IMR-90 (cell line): Measurements from ENCODE around the gene AMACR. TPM values are rescaled to one million over a fixed set of nuclear protein-coding genes. Genes with fewer than 3 reads are reported as not detected.
A peak's percentile ranks its signal among the peaks of the same experiment; 100 is the strongest.

Experiments used
- ATAC-seq: fragments of 200-7000 bp; cut with Tn5 transposase; 2 replicates; pipeline ENCODE4 v1.9.1; 2020; ENCODE audit warnings: low read depth, mild to moderate bottlenecking, moderate library complexity
- BruUV-seq: library from RNA; stranded (reverse); fragments of 400-500 nt; replicated peaks from 2 replicates; lab custom pipeline; 2021; lab: Mats Ljungman, UMichigan
- CTCF ChIA-PET: fragments of 300-600 bp; formaldehyde crosslinking; extraction: SDS; loops from one replicate; lab custom pipeline; 2021; ENCODE audit warnings: antibody characterized with exemption; lab: Yijun Ruan, JAX
- POLR2A ChIA-PET: fragments of 300-600 bp; sonication (Branson Sonifier 250); formaldehyde crosslinking; loops from one replicate; lab custom pipeline; 2022; ENCODE audit warnings: antibody characterized with exemption; ENCODE audit not compliant: unreplicated experiment; lab: Charles Lee
- DNase-seq: peaks from one replicate; pipeline ENCODE4 v3.0.0; 2013
- H2AFZ ChIP-seq: replicated peaks from 2 replicates; pipeline ENCODE3; 2013; ENCODE audit warnings: low read length, mild to moderate bottlenecking; ENCODE audit not compliant: poor library complexity
- H2AK5ac ChIP-seq: 2 replicates; pipeline ENCODE4 v1.6.1; 2013; ENCODE audit warnings: low read depth, low read length, inconsistent platforms
- H2AK9ac ChIP-seq: replicated peaks from 2 replicates; pipeline ENCODE3; 2013; ENCODE audit warnings: mild to moderate bottlenecking, low read depth, low read length, moderate library complexity; ENCODE audit not compliant: poor library complexity
- H2BK120ac ChIP-seq: 2 replicates; pipeline ENCODE4 v1.6.1; 2013; ENCODE audit warnings: low read depth, low read length, inconsistent platforms
- H2BK15ac ChIP-seq: 3 replicates; pipeline ENCODE4 v1.6.1; 2013; ENCODE audit warnings: low read depth, low read length, inconsistent platforms
- H2BK20ac ChIP-seq: 2 replicates; pipeline ENCODE4 v1.6.1; 2013; ENCODE audit warnings: low read depth, mild to moderate bottlenecking, inconsistent platforms, low read length, moderate library complexity
- H2BK5ac ChIP-seq: 2 replicates; pipeline ENCODE4 v1.6.1; 2013; ENCODE audit warnings: mild to moderate bottlenecking, low read depth, low read length, inconsistent platforms; ENCODE audit not compliant: poor library complexity, severe bottlenecking
- H3K14ac ChIP-seq: replicated peaks from 2 replicates; pipeline ENCODE4 v1.6.1; 2013; ENCODE audit warnings: low read depth, low read length, inconsistent platforms
- H3K18ac ChIP-seq: 2 replicates; pipeline ENCODE4 v1.6.1; 2013; ENCODE audit warnings: low read depth, low read length, control low read depth
- H3K23ac ChIP-seq: 2 replicates; pipeline ENCODE4 v1.6.1; 2013; ENCODE audit warnings: low read depth, low read length, inconsistent platforms
- H3K27ac ChIP-seq: 2 replicates; pipeline ENCODE4 v1.5.1; 2013; ENCODE audit warnings: mild to moderate bottlenecking, control low read depth, low read length; ENCODE audit not compliant: insufficient read depth
- H3K27me3 ChIP-seq: 2 replicates; pipeline ENCODE4 v1.6.1; 2013; ENCODE audit warnings: low read length; ENCODE audit not compliant: control insufficient read depth, insufficient read depth
- H3K36me3 ChIP-seq: 2 replicates; pipeline ENCODE4 v1.6.1; 2013; ENCODE audit warnings: low read length, mixed read lengths; ENCODE audit not compliant: control insufficient read depth, insufficient read depth
- H3K4ac ChIP-seq: 2 replicates; pipeline ENCODE4 v1.6.1; 2013; ENCODE audit warnings: low read depth, low read length, inconsistent platforms
- H3K4me1 ChIP-seq: 2 replicates; pipeline ENCODE4 v1.6.1; 2013; ENCODE audit warnings: low read length, mixed read lengths; ENCODE audit not compliant: control insufficient read depth, insufficient read depth
- H3K4me2 ChIP-seq: 2 replicates; pipeline ENCODE4 v1.6.1; 2013; ENCODE audit warnings: low read depth, mild to moderate bottlenecking, control low read depth, low read length, moderate library complexity
- H3K4me3 ChIP-seq: 2 replicates; pipeline ENCODE4 v1.5.1; 2013; ENCODE audit warnings: low read depth, mild to moderate bottlenecking, control low read depth, low read length, moderate library complexity; ENCODE audit not compliant: insufficient read depth
- H3K56ac ChIP-seq: 2 replicates; pipeline ENCODE4 v1.6.1; 2013; ENCODE audit warnings: low read length, inconsistent platforms; ENCODE audit not compliant: insufficient read depth; ENCODE audit errors: extremely low read depth
- H3K79me1 ChIP-seq, 2 experiments: 2 replicates each; pipeline ENCODE4 v1.6.1; 2013; ENCODE audit warnings: low read length in 2 of 2, inconsistent platforms in 1 of 2, low read depth in 1 of 2
- H3K9ac ChIP-seq: 2 replicates; pipeline ENCODE4 v1.6.1; 2013; ENCODE audit warnings: low read depth, low read length, control low read depth
- H3K9me1 ChIP-seq: 2 replicates; pipeline ENCODE4 v1.6.1; 2013; ENCODE audit warnings: low read length, inconsistent platforms; ENCODE audit not compliant: insufficient read depth
- H3K9me3 ChIP-seq: 2 replicates; pipeline ENCODE4 v1.6.1; 2013; ENCODE audit warnings: low read length; ENCODE audit not compliant: control insufficient read depth, insufficient read depth
- H4K20me1 ChIP-seq: 2 replicates; pipeline ENCODE4 v1.6.1; 2013; ENCODE audit warnings: low read length, inconsistent platforms; ENCODE audit not compliant: insufficient read depth
- H4K5ac ChIP-seq: 2 replicates; pipeline ENCODE4 v1.6.1; 2013; ENCODE audit warnings: mild to moderate bottlenecking, low read depth, low read length, control low read depth
- H4K8ac ChIP-seq, 2 experiments: 2 replicates each; pipeline ENCODE4 v1.6.1; 2013; ENCODE audit warnings: low read depth in 2 of 2, low read length in 2 of 2, control low read depth in 1 of 2, inconsistent platforms in 1 of 2
- H4K91ac ChIP-seq: 2 replicates; pipeline ENCODE4 v1.6.1; 2013; ENCODE audit warnings: low read depth, low read length, inconsistent platforms; ENCODE audit not compliant: insufficient read depth
- BHLHE40 ChIP-seq: fragments of 150-350 bp; IDR thresholded peaks from 2 replicates; pipeline ENCODE4 v1.6.1; 2016; ENCODE audit warnings: mild to moderate bottlenecking, low read depth, low read length
- CEBPB ChIP-seq: IDR thresholded peaks from 2 replicates; pipeline ENCODE4 v1.6.1; 2012; ENCODE audit warnings: low read depth, low read length, improper control_type of control experiment
- ELK1 ChIP-seq: fragments of 150-350 bp; IDR thresholded peaks from 2 replicates; pipeline ENCODE4 v1.6.1; 2016; ENCODE audit warnings: low read depth, mild to moderate bottlenecking, low read length, moderate library complexity, borderline replicate concordance
- MAFK ChIP-seq: IDR thresholded peaks from 2 replicates; pipeline ENCODE4 v1.6.1; 2012; ENCODE audit warnings: low read depth, low read length, improper control_type of control experiment
- MAZ ChIP-seq: IDR thresholded peaks from 2 replicates; pipeline ENCODE4 v1.6.1; 2012; ENCODE audit warnings: low read depth, mild to moderate bottlenecking, low read length, improper control_type of control experiment, moderate library complexity, borderline replicate concordance
- MXI1 ChIP-seq: IDR thresholded peaks from 2 replicates; pipeline ENCODE4 v1.6.1; 2012; ENCODE audit warnings: low read depth, mild to moderate bottlenecking, low read length, moderate library complexity, borderline replicate concordance
- NFE2L2 ChIP-seq: fragments of 150-350 bp; IDR thresholded peaks from 2 replicates; pipeline ENCODE4 v1.6.1; 2016; ENCODE audit warnings: low read depth, mild to moderate bottlenecking, low read length
- RAD21 ChIP-seq: IDR thresholded peaks from 2 replicates; pipeline ENCODE4 v1.6.1; 2012; ENCODE audit warnings: low read length, improper control_type of control experiment
- WGBS, 2 experiments: methylation state at CpG; one replicate each; pipeline versions ENCODE4 v1.1.5 to v1.1.7; 2013; ENCODE audit warnings: missing lambda C conversion rate in 2 of 2; ENCODE audit not compliant: insufficient read length in 1 of 2; ENCODE audit errors: extremely low coverage in 2 of 2; 5-methylcytosine and 5-hydroxymethylcytosine counted together
- dilution Hi-C: fragments of 300-500 bp; cut with HindIII; formaldehyde crosslinking; loops from one replicate; pipeline ENCODE4 v1.14.3; 2018; ENCODE audit warnings: low sequenced_read_pairs; ENCODE audit not compliant: unreplicated experiment
- in situ Hi-C: fragments of 300-500 bp; cut with MboI; formaldehyde crosslinking; loops from 3 replicates; pipeline ENCODE4 v1.14.3; 2019; ENCODE audit warnings: low sequenced_read_pairs, inconsistent platforms, mixed read lengths
- intact Hi-C: fragments of 100-400 bp; cut with micrococcal nuclease; formaldehyde crosslinking; loops from 2 replicates; pipeline ENCODE4 v1.10.0; 2022
- polyA plus RNA-seq, 3 experiments: library from polyadenylated mRNA; depleted of rRNA; stranded (reverse); fragments of >200 nt; gene quantifications; 2 replicates each; pipeline ENCODE4 v1.2.3, GENCODE V29; 2012; ENCODE audit warnings: low replicate concordance in 1 of 3
- total RNA-seq: library from RNA; depleted of rRNA; stranded (reverse); fragments of >200 nt; gene quantifications from 2 replicates; pipeline ENCODE4 v1.2.3, GENCODE V29; 2012
- TF ChIP-seq, protein P1 (sequence below): fragments of 150-350 bp; IDR thresholded peaks from 2 replicates; pipeline ENCODE4 v1.6.1; 2017; ENCODE audit warnings: mild to moderate bottlenecking, antibody characterized with exemption, low read length, low read depth

AMACR gene
- total and polyA plus RNA-seq, 2 of the 4 experiments (the other 2 are of a cell fraction) = 8.2 to 12.9 TPM

- dilution Hi-C loops = no loop called here
Observed at GRCh38 chr5:34005211-34005610, 2.6 kb downstream of the AMACR start.

More at GRCh38 chr5:34005211-34005610, 2.6 kb downstream of the AMACR start:
- no peak overlapping the region for H4K91ac ChIP-seq
- H2BK5ac ChIP-seq = no peak overlapping the region
- H3K27ac ChIP-seq = no peak overlapping the region
- WGBS, 2 experiments = no CpG with 5 or more reads among the region's 4 CpGs
- no peaks in the 10 kb centered on the region for H3K27me3 ChIP-seq
- H3K79me1 ChIP-seq = peaks cover 15 to 22% of the 10 kb centered on the region in 2 experiments; a peak in 3 of 4 replicates
- no peak overlapping the region for H3K4ac ChIP-seq
- no peak overlapping the region for H2BK120ac ChIP-seq
- ChIA-PET CTCF (interaction anchor here (1.5 kb wide), 1 partner anchor 8 kb away, joined by 7 read pairs; no protein-coding TSS in a partner anchor), POLR2A (interaction anchor here (0.5 kb wide), 1 partner anchor 29 kb away, joined by 3 read pairs; no protein-coding TSS in a partner anchor)
- no peak overlapping the region for H3K4me2 ChIP-seq
- H3K36me3 ChIP-seq = peaks cover 4% of the 10 kb centered on the region; the same call in 1 of the 2 replicates
- no peak overlapping the region for H2AFZ ChIP-seq
- no peak overlapping the region for H4K5ac ChIP-seq
- H3K18ac ChIP-seq = no peak overlapping the region
- H3K9ac ChIP-seq = no peak overlapping the region
- DNase-seq (peak; percentile 43), ATAC-seq (no peak)
- H3K9me1 ChIP-seq = peaks cover 8% of the 10 kb centered on the region; the same call in 1 of the 2 replicates
- no peak overlapping the region for H2BK20ac ChIP-seq
- no peaks in the 10 kb centered on the region for H4K20me1 ChIP-seq
- TF ChIP-seq ELK1 (no peak), NFE2L2 (no peak), BHLHE40 (no peak), CEBPB (no peak), MAFK (no peak), MAZ (no peak), MXI1 (no peak), RAD21 (no peak)
- TF ChIP-seq, protein P1, sequence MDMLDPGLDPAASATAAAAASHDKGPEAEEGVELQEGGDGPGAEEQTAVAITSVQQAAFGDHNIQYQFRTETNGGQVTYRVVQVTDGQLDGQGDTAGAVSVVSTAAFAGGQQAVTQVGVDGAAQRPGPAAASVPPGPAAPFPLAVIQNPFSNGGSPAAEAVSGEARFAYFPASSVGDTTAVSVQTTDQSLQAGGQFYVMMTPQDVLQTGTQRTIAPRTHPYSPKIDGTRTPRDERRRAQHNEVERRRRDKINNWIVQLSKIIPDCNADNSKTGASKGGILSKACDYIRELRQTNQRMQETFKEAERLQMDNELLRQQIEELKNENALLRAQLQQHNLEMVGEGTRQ = no peak
- H3K4me3 ChIP-seq = no peak overlapping the region
- no peak overlapping the region for H3K14ac ChIP-seq
- H3K4me1 ChIP-seq = peaks cover 12% of the 10 kb centered on the region
- H2AK9ac ChIP-seq = no peak overlapping the region
- in situ Hi-C loops (no loop called here), intact Hi-C loops (no loop called here)
- BruUV-seq = no TSS peak
- H2AK5ac ChIP-seq = no peak overlapping the region
- no peak overlapping the region for H3K56ac ChIP-seq
- no peaks in the 10 kb centered on the region for H3K9me3 ChIP-seq
- no peak overlapping the region for H3K23ac ChIP-seq
- no peak overlapping the region for H4K8ac ChIP-seq
- H2BK15ac ChIP-seq = no peak overlapping the region
